ENCODE results near the gene GRIPAP1. TPM values are rescaled to one million over a fixed set of nuclear protein-coding genes. Genes with fewer than 3 reads are reported as not detected.

The GRIPAP1 gene
- total RNA-seq, 4 donors from 2014 or later: 30.0 to 43.7 (median 32.4) TPM

DNA sequence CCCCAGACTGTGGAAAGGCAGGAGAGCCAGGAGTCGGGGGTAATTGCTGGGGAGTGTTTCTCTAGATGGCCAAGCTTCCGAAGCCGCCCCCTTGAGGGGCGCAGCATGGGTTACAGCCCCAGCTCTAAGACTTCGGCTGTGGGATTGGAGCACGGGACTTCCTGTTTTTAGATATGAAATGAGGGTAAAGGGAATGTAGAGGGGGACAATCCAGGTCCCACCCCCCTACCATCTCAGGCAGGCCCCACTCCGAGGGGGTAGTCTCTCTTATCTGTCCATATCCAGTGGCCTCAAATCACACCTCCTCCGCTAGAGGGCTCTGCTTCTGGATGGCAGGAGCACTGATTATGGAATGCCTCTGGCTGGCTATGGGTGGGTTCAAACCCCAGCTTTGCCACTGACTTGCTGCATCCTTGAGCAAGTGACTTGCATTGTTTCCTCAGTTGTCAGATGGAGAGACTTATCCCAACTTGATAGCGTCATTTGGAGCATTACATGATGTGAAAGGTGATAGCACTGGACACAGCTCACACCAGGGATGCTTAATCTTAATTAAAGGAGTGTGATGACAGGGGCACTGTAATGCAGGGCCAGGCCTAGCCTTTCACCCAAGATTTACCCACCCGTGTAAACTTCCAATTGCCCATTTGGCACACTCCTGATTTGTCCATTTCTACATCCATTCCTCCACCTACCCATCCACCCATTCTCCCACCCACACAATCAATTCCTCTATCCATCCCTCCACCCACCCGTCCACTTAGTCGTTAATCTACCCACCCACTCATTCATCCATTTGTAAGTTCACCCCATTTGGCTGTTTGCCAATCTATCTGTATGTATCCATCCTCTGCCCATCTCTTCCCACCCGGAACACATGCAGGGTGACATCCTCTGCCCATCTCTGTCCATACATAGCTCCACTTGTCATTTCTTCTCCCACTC is 29.6 kb downstream of the GRIPAP1 start:
- DNase-seq (ENCODE audit: low spot score in 2 of 2): no peak
- H3K4me3 ChIP-seq (ENCODE audit: low read depth, poor library complexity, severe bottlenecking): no peak overlapping the region
- intact Hi-C loops (cut with DNase I; ENCODE audit: low total_unique reads): no loop called here
- 19 to 39% methylated on average over 11 to 13 of the region's 13 CpGs for WGBS, 2 donors
- no peak for TF ChIP-seq POLR2A (IDR thresholded peaks at IDR 0.05)
- TF ChIP-seq, protein P1, sequence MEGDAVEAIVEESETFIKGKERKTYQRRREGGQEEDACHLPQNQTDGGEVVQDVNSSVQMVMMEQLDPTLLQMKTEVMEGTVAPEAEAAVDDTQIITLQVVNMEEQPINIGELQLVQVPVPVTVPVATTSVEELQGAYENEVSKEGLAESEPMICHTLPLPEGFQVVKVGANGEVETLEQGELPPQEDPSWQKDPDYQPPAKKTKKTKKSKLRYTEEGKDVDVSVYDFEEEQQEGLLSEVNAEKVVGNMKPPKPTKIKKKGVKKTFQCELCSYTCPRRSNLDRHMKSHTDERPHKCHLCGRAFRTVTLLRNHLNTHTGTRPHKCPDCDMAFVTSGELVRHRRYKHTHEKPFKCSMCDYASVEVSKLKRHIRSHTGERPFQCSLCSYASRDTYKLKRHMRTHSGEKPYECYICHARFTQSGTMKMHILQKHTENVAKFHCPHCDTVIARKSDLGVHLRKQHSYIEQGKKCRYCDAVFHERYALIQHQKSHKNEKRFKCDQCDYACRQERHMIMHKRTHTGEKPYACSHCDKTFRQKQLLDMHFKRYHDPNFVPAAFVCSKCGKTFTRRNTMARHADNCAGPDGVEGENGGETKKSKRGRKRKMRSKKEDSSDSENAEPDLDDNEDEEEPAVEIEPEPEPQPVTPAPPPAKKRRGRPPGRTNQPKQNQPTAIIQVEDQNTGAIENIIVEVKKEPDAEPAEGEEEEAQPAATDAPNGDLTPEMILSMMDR (IDR thresholded peaks at IDR 0.05): no peak

DNA sequence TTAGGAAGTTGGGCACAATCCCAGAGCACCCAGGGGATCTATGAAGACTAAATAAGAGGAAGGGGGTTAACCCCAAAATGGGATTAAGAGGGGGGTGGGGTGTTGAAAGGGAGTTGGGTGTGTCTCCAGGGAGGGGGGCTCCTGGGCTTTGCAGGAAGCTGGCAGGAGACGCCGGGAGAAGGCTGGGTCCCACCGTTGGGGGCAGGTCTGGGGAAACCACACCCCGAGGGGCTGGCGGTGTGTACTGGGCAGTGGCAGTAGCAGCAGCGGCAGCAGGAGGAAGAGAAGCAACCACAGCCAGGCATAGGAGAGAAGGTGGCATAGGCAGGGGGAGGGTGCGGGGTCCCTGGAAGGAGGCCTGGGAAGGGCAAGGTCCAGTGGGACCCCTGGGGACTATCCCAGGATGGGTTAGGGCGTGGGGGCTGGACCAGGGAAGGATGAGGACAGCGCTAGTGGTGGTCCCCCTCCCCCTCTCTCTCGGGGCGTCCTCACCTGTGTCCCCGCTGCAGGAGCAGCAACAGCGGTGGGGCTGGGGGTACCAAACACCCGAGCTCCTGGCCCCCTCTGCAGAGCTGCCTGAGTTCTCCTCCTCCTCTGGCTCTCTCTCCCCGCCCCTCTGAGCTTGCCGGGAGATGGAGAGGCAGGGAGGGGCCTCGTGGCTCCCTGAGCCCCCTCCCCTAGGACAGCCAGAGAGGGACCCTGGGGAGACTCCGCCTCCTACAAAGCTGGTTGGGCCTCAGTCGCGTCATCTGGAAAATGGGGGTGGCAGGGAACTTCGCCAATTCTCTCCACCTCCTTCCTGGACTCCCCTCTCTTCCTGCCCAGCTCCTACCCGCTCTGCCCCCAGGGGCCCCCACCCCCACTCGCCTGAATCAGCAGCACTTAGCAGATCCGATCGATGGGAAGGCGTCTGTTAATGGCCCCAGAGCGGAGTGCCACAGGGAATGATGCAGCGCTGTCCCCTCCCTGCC is 30.5 kb downstream of the GRIPAP1 start, which contains the start of gene KCND1:
TSS of gene KCND1 (minus strand) at position 596 of the 971 bp plus-strand sequence. CDS start 1,573 bp downstream, outside the sequence.
- intact Hi-C loops (cut with DNase I; ENCODE audit: low total_unique reads): no loop called here
- TF ChIP-seq, protein P1 (IDR thresholded peaks at IDR 0.05): no peak
- no peak for TF ChIP-seq POLR2A (IDR thresholded peaks at IDR 0.05)
- 2 to 32% methylated on average over 11 to 28 of the region's 28 CpGs for WGBS, 2 donors
- H3K4me3 ChIP-seq (ENCODE audit: low read depth, poor library complexity, severe bottlenecking): no peak within 1 kb of the TSS
- no peak for DNase-seq (ENCODE audit: low spot score in 2 of 2)

DNA sequence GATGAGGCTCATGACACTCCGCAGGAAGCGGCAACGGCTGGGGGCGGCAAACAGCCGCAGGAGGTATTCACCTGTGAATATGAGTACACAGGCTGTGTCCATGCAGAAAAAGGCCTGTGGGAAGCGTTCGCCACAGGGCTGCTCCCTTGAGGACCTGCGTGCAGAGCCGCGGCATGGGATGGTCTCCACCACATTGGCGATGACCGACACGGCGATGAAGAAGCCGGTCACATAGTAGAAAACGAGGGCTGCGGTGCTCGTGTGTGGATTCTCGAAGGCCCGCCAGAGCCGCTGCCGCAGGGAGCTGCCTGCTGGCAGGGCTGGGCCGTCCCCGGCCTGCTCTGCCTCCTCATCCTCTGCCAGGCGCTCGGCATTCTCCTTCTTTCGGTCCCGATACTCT is 32.6 kb downstream of the GRIPAP1 start:
- no peak for TF ChIP-seq POLR2A (IDR thresholded peaks at IDR 0.05)
- TF ChIP-seq, protein P1 (IDR thresholded peaks at IDR 0.05): no peak
- 92 to 95% methylated on average over 26 to 28 of the region's 28 CpGs for whole genome bisulfite sequencing, 2 donors
- DNase-seq (ENCODE audit: low spot score in 2 of 2): no peak
- H3K4me3 ChIP-seq (ENCODE audit: low read depth, poor library complexity, severe bottlenecking): no peak overlapping the region
- intact Hi-C loops (cut with DNase I; ENCODE audit: low total_unique reads): no loop called here

DNA sequence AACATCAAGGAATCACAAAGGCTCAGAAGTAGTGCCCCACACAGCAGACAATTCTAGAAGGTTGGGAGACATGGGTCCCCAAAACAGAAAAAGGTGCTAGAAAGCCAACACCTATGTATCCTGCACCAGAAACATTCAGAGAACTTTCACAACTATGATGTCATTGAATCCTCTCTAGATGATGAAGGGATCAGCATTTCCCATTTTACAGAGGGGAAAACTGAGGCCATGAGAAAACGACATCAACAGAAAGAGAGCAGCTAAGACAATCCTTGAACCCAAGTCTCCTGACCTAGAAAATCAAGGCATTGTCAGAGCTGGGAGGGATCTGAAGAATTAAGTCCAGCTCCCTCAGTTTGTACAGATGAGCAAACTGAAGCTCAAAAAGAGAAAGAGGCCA is 33.7 kb downstream of the GRIPAP1 start:
- H3K4me3 ChIP-seq (ENCODE audit: low read depth, poor library complexity, severe bottlenecking): no peak overlapping the region
- no peak for DNase-seq (ENCODE audit: low spot score in 2 of 2)
- TF ChIP-seq POLR2A (IDR thresholded peaks at IDR 0.05): no peak
- TF ChIP-seq, protein P1 (IDR thresholded peaks at IDR 0.05): no peak
- intact Hi-C loops (cut with DNase I; ENCODE audit: low total_unique reads): no loop called here
- 78 to 83% methylated on average over 1 of the region's 1 CpG for WGBS, 2 donors

- no peak for DNase-seq (ENCODE audit: low spot score in 2 of 2)
- TF ChIP-seq POLR2A (IDR thresholded peaks at IDR 0.05): no peak
- TF ChIP-seq, protein P1 (IDR thresholded peaks at IDR 0.05): no peak
- no peak overlapping the region for H3K4me3 ChIP-seq (ENCODE audit: low read depth, poor library complexity, severe bottlenecking)
- WGBS, 2 donors: 82 to 92% methylated on average over 11 to 15 of the region's 15 CpGs
- intact Hi-C loops (cut with DNase I; ENCODE audit: low total_unique reads): no loop called here
These were observed 35.1 kb downstream of the GRIPAP1 start for GRCh38 chrX:48966796-48967579.

Data from lower leg skin (tissue), 4 donors.